GM12878 (cell line): ENCODE data around the gene PDE6B. TPM values are rescaled to one million over a fixed set of nuclear protein-coding genes. Genes with fewer than 3 reads are reported as not detected.

Source experiments
- ATAC-seq: fragments of 200-7000 bp; cut with Tn5 transposase; 3 replicates; pipeline ENCODE4 v1.9.1; 2020; ENCODE audit warnings: mild to moderate bottlenecking, moderate library complexity
- BruUV-seq: library from RNA; stranded (reverse); fragments of 400-500 nt; replicated peaks from 2 replicates; lab custom pipeline; 2021; lab: Mats Ljungman, UMichigan
- CTCF ChIA-PET: fragments of 300-600 bp; sonication (Branson Sonifier 250); formaldehyde crosslinking; extraction: SDS; loops from one replicate; lab custom pipeline; 2021; ENCODE audit warnings: inconsistent platforms; lab: Yijun Ruan, JAX
- POLR2A ChIA-PET: fragments of 350-600 bp; formaldehyde crosslinking; extraction: SDS; loops from one replicate; lab custom pipeline; 2021; ENCODE audit warnings: inconsistent platforms; lab: Charles Lee
- RAD21 ChIA-PET: fragments of 300-600 bp; sonication (Branson Sonifier 250); formaldehyde crosslinking; loops from one replicate; lab custom pipeline; 2023; ENCODE audit warnings: antibody characterized with exemption; ENCODE audit not compliant: unreplicated experiment; lab: Charles Lee
- SMC1A ChIA-PET: fragments of 300-600 bp; sonication (Branson Sonifier 250); formaldehyde crosslinking; loops from one replicate; lab custom pipeline; 2023; ENCODE audit not compliant: unreplicated experiment, uncharacterized antibody; lab: Charles Lee
- DNase-seq: peaks from one replicate; pipeline ENCODE4 v3.0.0-alpha.2; 2011; ENCODE audit warnings: low read depth, low spot score
- FAIRE-seq: peaks from 3 replicates; lab custom pipeline; 2011; peaks lifted over from hg19 to GRCh38; lab: Jason Lieb, UNC
- H2AFZ ChIP-seq: 2 replicates; pipeline ENCODE4 v1.6.0; 2011; ENCODE audit warnings: low read depth, low read length, control low read depth; ENCODE audit not compliant: control insufficient read depth
- H3K27ac ChIP-seq: 2 replicates; pipeline ENCODE4 v1.5.1; 2011; ENCODE audit warnings: control low read depth; ENCODE audit not compliant: control insufficient read depth, insufficient read depth
- H3K27me3 ChIP-seq, 2 experiments: replicated peaks in 1 of 2; 2 replicates each; pipeline versions ENCODE4 v1.6.0 to v1.6.1; 2011; ENCODE audit warnings: low read length in 1 of 2; ENCODE audit not compliant: control insufficient read depth in 2 of 2, insufficient read depth in 2 of 2
- H3K36me3 ChIP-seq, 2 experiments: 2 replicates each; pipeline ENCODE4 v1.5.1; 2011; ENCODE audit warnings: low read length in 1 of 2; ENCODE audit not compliant: control insufficient read depth in 2 of 2, insufficient read depth in 2 of 2
- H3K4me1 ChIP-seq: 2 replicates; pipeline ENCODE4 v1.6.1; 2011; ENCODE audit warnings: mild to moderate bottlenecking, low read length, moderate library complexity, mixed read lengths; ENCODE audit not compliant: control insufficient read depth, insufficient read depth
- H3K4me2 ChIP-seq: 2 replicates; pipeline ENCODE4 v1.6.0; 2011; ENCODE audit warnings: control low read depth; ENCODE audit not compliant: control insufficient read depth, insufficient read depth
- H3K4me3 ChIP-seq: fragments of 200-600 bp; sonication (generic); 2 replicates; pipeline ENCODE4 v1.5.1; 2016
- H3K79me2 ChIP-seq: 2 replicates; pipeline ENCODE4 v1.6.0; 2011; ENCODE audit warnings: low read length; ENCODE audit not compliant: control insufficient read depth, insufficient read depth
- H3K9ac ChIP-seq: 2 replicates; pipeline ENCODE4 v1.8.0; 2011; ENCODE audit warnings: low read length, control low read depth, mixed read lengths; ENCODE audit not compliant: control insufficient read depth, insufficient read depth
- H3K9me3 ChIP-seq: replicated peaks from 3 replicates; pipeline ENCODE4 v1.5.1; 2011; ENCODE audit warnings: mild to moderate bottlenecking, low read length; ENCODE audit not compliant: control insufficient read depth, insufficient read depth
- H4K20me1 ChIP-seq: 2 replicates; pipeline ENCODE4 v1.6.0; 2011; ENCODE audit not compliant: control insufficient read depth, insufficient read depth
- CHD1 ChIP-seq: IDR thresholded peaks from 2 replicates; pipeline ENCODE4 v1.6.1; 2012; ENCODE audit warnings: low read depth, low read length, improper control_type of control experiment
- EZH2 ChIP-seq: IDR thresholded peaks from 2 replicates; pipeline ENCODE4 v1.6.1; 2012; ENCODE audit warnings: low read depth, mild to moderate bottlenecking, control low read depth, inconsistent platforms, low read length, borderline replicate concordance; ENCODE audit not compliant: control insufficient read depth
- HDAC6 ChIP-seq: fragments of 200-600 bp; sonication (generic); IDR thresholded peaks from one replicate; pipeline ENCODE4 v1.8.0; 2017; ENCODE audit warnings: antibody characterized with exemption; ENCODE audit not compliant: unreplicated experiment
- IRF4 ChIP-seq: IDR thresholded peaks from 2 replicates; pipeline ENCODE4 v1.6.1; 2011; ENCODE audit warnings: low read depth, low read length
- IRF5 ChIP-seq: fragments of 450-650 bp; IDR thresholded peaks from 2 replicates; pipeline ENCODE4 v1.6.1; 2017; ENCODE audit warnings: borderline replicate concordance
- KAT2A ChIP-seq: conservative IDR thresholded peaks from 2 replicates; pipeline ENCODE4 v1.6.1; 2011; ENCODE audit warnings: low read depth, low read length; ENCODE audit not compliant: control insufficient read depth
- MTA3 ChIP-seq: IDR thresholded peaks from 2 replicates; pipeline ENCODE4 v1.6.1; 2012; ENCODE audit warnings: low read length, inconsistent platforms, borderline replicate concordance
- NBN ChIP-seq: fragments of 450-650 bp; IDR thresholded peaks from 2 replicates; pipeline ENCODE4 v1.6.1; 2016
- RBBP5 ChIP-seq: fragments of 200-600 bp; sonication (generic); conservative IDR thresholded peaks from 2 replicates; pipeline ENCODE4 v1.6.1; 2016
- RFX5 ChIP-seq: IDR thresholded peaks from 2 replicates; pipeline ENCODE4 v1.6.1; 2011; ENCODE audit warnings: low read depth, low read length, improper control_type of control experiment
- SUPT20H ChIP-seq: IDR thresholded peaks from 2 replicates; pipeline ENCODE4 v1.6.1; 2011; ENCODE audit warnings: low read depth, mild to moderate bottlenecking, low read length, moderate library complexity, borderline replicate concordance; ENCODE audit not compliant: control insufficient read depth
- ZBTB4 ChIP-seq: fragments of 450-650 bp; formaldehyde crosslinking; IDR thresholded peaks from 2 replicates; pipeline ENCODE4 v1.4.0; 2022; ENCODE audit warnings: mild to moderate bottlenecking, moderate library complexity
- whole genome bisulfite sequencing: methylation state at CpG from one replicate; pipeline ENCODE4 v1.1.6; 2016; ENCODE audit warnings: low lambda C conversion rate; ENCODE audit not compliant: insufficient replicate concordance, insufficient coverage; ENCODE audit errors: missing lambda C conversion rate; 5-methylcytosine and 5-hydroxymethylcytosine counted together
- in situ Hi-C: fragments of 300-500 bp; cut with MboI; formaldehyde crosslinking; loops from 9 replicates; pipeline ENCODE4 v1.14.3; 2018; ENCODE audit warnings: mixed read lengths
- intact Hi-C: fragments of 100-400 bp; cut with micrococcal nuclease; formaldehyde crosslinking; loops from one replicate; pipeline ENCODE4 v1.14.2; 2022; ENCODE audit not compliant: unreplicated experiment
- polyA plus RNA-seq, 11 experiments: library from polyadenylated mRNA; depleted of rRNA in 4 of 11; unstranded in 6 of 11; stranded (reverse) in 5 of 11; fragments of >200 nt; fragmentation: Nextera tagmentation in 4 of 11; fragmentation: Illumina TruSeq in 1 of 11; extraction: Ambion mirVana in 4 of 11; extraction: Trizol in 1 of 11; gene quantifications; 1 replicate in 1 of 11; 2 replicates in 10 of 11; pipeline versions ENCODE4 v1.2.1 to v1.2.3, GENCODE V29; 2011 to 2016; ENCODE audit warnings: inconsistent platforms in 2 of 11, missing spikeins in 2 of 11, low read depth in 1 of 11
- total RNA-seq, 4 experiments: library from RNA; depleted of rRNA in 3 of 4; stranded (reverse); fragments of >200 nt in 3 of 4; fragmentation: Illumina TruSeq in 1 of 4; extraction: Trizol in 1 of 4; gene quantifications; 2 replicates each; pipeline versions ENCODE4 v1.2.1 to v1.2.3, GENCODE V29; 2013 to 2021

PDE6B gene
- total and polyA plus RNA-seq, 10 of the 15 experiments (the other 5 are each of a cell fraction or from before 2014, with no cell fraction given), result 2.6 to 6.4 (median 3.8) TPM

- TF ChIP-seq ZBTB4 (no peak), RBBP5 (no peak), MTA3 (no peak), HDAC6 (no peak), IRF4 (no peak), EZH2 (no peak), RFX5 (no peak), CHD1 (no peak), SUPT20H (no peak)
Measured at GRCh38 chr4:633406-633805, 8.0 kb downstream of the PDE6B start (continued).

DNA sequence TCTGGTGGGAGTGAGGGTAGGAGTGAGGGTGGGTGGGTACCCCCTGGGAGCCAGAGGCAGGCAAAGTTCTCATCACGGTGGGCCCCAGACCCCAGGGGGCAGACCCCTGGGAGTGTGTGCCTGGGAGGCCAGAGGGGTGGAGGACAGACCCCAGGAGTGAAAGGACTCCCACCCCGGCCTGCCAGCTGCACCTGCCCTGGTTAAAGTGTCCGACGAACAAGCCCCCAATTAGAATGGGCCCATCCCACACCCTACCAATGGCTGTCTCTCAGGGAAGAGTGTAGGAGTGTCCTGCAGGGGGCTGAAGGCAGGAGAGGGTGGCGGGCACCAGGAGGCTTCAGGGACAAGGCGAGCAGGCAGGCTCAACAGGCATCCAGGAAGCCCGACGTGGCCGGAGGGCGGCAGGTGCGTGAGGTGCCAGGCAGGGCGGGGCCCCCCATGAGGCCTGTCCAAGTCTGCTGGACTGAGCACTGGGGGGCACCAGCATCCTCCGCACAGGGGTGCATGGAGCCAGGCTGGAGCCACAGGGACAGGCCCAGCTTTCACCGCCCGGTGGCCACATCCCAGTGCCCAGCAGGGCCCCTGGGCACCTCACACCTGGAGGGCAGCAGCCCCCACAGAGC is 8.7 kb downstream of the PDE6B start:
- CTCF ChIA-PET, result no interaction called here
- H3K4me3 ChIP-seq, result no peak overlapping the region
- DNase-seq (no peak), FAIRE-seq (no peak), ATAC-seq (no peak)
- WGBS, result 68% methylated on average over 8 of the region's 15 CpGs
- H3K27ac ChIP-seq, result no peak overlapping the region
- RAD21 ChIA-PET, result no interaction called here
- no peaks in the 10 kb centered on the region for H3K36me3 ChIP-seq
- H3K4me1 ChIP-seq, result no peaks in the 10 kb centered on the region
- no peak for TF ChIP-seq NBN
- no peak for TF ChIP-seq IRF5
- no peak for TF ChIP-seq KAT2A
- in situ Hi-C loops (no loop called here), intact Hi-C loops (no loop called here)
- POLR2A ChIA-PET, result no interaction called here
- H3K4me2 ChIP-seq, result no peak overlapping the region
- H3K9ac ChIP-seq, result no peak overlapping the region
- H4K20me1 ChIP-seq, result no peaks in the 10 kb centered on the region
- SMC1A ChIA-PET, result no interaction called here
- H3K9me3 ChIP-seq, result peaks cover 3% of the 10 kb centered on the region; the same call in 2 of the 3 replicates
- H3K79me2 ChIP-seq, result no peaks in the 10 kb centered on the region
- no peaks in the 10 kb centered on the region for H3K27me3 ChIP-seq
- no TSS peak for BruUV-seq
- no peak overlapping the region for H2AFZ ChIP-seq
